Stimulated activated naive CD8-positive, alpha-beta T cell treated with anti-CD3 and anti-CD28 coated beads, Interleukin-15, Interleukin-2, amounts not matched to agents 100 U/mL and 50 U/mL, for 24 hours (primary cell): ENCODE results near the gene MAPK8IP3.

Experiments
- ATAC-seq: fragments of 150-1000 bp; cut with Tn5 transposase; one replicate; pipeline ENCODE4 v1.10.0; 2021
- DNase-seq: peaks from one replicate; pipeline ENCODE4 v3.0.0; 2021

Gene MAPK8IP3

DNA sequence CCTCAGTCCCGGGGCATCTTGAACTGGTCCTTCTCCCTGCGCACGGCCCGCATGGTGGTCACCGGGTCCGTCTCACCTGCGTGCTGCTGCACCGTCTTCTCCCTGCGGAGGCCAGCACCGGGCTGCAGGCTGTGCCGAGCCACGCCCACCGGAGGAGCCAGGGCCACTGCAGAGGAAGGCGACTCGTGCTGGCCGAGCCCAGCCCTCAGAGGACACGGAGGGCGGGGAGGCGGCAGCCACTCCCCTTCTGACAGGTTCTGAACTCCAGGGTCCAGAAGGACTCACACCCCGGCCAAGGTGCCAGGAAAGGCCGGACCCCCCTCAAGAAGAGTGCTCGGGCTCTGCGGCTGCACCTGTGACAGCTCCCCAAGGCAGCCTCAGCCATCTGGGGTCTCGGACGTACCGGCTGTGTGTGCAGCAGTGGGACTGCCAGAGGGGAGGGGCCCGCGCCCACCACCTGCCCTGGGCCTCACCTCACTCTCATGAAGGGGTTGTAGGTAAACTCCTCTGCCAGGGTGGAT is 103.3 kb downstream of the MAPK8IP3 start:
- ATAC-seq, result no peak

GRCh38 chr16:1810106-1810505 is 104.1 kb downstream of the MAPK8IP3 start:
- DNase-seq, result no peak
- peak; percentile 10 for ATAC-seq

More for the DNA sequence above, 103.3 kb downstream of the MAPK8IP3 start:
- no peak for DNase-seq

DNA sequence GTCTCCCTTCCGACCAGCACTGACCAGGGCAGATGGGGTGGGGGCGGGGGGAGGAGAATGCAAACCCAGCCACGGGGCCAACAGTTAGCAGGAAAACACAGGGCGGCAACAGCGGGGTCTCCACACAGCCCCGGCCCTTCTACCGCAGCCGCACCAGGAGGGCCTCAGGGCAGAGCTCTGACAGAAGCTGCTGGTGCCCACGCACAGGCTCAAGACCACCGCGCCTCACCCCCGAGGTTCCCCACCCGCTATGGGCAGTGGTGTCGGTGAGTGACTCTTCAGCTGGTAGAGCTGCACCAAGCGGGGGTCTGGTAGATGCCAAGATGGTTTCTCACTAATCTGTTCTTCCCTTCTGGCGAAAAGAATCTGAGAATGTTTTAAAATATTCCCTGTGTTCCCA is 104.5 kb downstream of the MAPK8IP3 start:
- DNase-seq (no peak), ATAC-seq (no peak)

- peak; percentile 67 for DNase-seq
These were observed 106.8 kb downstream of the MAPK8IP3 start for GRCh38 chr16:1812732-1813163.

DNA sequence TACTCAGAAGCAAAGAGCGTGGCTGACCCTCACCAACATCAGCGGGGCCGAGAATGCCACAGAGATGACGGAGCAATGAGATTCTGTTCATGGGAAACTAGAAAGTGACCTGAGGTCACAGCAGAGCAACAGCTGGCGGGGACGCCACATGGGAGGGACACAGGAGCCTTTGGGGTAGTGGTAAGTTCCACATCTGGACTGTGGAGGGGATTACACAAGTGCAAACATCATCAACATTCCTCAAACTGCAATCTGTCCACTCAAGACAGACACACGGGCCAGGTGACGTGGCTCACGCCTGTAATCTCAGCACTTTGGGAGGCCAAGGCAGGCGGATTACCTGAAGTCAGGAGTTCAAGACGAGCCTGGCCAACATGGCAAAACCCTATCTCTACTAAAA is 109.5 kb downstream of the MAPK8IP3 start:
- ATAC-seq (no peak), DNase-seq (no peak)

More at GRCh38 chr16:1812732-1813163, 106.8 kb downstream of the MAPK8IP3 start:
- peak; percentile 75 for ATAC-seq

GRCh38 chr16:1816396-1817275 is 110.6 kb downstream of the MAPK8IP3 start:
- DNase-seq, result no peak
- ATAC-seq, result no peak

GRCh38 chr16:1817276-1817589 is 111.2 kb downstream of the MAPK8IP3 start:
- DNase-seq (no peak), ATAC-seq (no peak)

DNA sequence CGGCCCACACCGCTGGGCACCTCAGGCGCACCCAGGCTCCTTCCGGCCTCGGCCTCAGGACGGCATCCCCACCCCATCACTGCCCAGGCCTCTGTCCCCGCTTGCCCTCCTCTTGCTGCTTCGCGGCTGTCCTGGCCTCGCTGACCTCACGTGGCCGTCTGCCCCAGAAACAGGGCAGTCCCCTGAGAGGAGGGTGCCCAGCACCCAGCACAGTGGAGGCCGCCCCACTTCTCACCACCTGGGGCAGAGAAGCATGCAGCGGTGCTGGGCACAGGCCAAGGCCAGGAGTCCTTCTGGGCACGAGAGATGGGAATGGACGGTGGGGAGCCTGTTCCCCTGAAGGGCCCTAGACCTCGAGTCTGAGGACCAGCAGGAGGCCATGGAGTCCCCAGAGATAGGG is 111.7 kb downstream of the MAPK8IP3 start:
- ATAC-seq (no peak), DNase-seq (no peak)

GRCh38 chr16:1818204-1818872 is 112.3 kb downstream of the MAPK8IP3 start:
- ATAC-seq (no peak), DNase-seq (no peak)

GRCh38 chr16:1818873-1819525 is 113.0 kb downstream of the MAPK8IP3 start:
- no peak for ATAC-seq

DNA sequence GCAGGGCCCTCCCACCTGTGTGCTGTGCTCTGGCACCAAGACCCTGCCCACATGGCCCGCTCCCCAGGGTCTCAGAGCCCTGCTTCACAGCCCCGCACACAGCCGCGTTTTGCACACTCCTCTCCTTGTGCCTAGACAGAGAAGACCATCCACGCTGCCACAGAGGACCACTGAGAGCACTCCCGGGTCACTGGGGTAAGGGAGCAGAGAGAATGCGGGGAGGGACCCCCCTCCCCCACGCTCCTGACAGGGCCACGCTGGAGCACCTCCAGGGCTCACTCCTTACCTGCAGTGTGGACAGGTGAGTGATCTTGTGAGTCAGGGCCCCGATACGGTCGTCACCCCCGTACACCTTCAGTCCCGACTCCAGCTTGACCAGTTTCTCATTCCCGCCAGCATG is 113.6 kb downstream of the MAPK8IP3 start:
- ATAC-seq (no peak), DNase-seq (no peak)

More at GRCh38 chr16:1818873-1819525, 113.0 kb downstream of the MAPK8IP3 start:
- no peak for DNase-seq
